H1 (cell line): ENCODE results near the gene UMODL1. TPM values are rescaled to one million over a fixed set of nuclear protein-coding genes. Genes with fewer than 3 reads are reported as not detected.

Source experiments
- CTCF ChIA-PET: fragments of 300-600 bp; sonication (Branson Sonifier 250); formaldehyde crosslinking; loops from one replicate; lab custom pipeline; 2021; ENCODE audit not compliant: partially characterized antibody; lab: Charles Lee
- POLR2A ChIA-PET: fragments of 300-600 bp; sonication (Branson Sonifier 250); formaldehyde crosslinking; loops from one replicate; lab custom pipeline; 2021; ENCODE audit warnings: inconsistent platforms; ENCODE audit not compliant: partially characterized antibody; lab: Charles Lee
- DNase-seq, 2 experiments: peaks; one replicate each; pipeline versions ENCODE4 v3.0.0 to v3.0.0-alpha.2; 2010 to 2022; ENCODE audit warnings: low spot score in 2 of 2, low read depth in 1 of 2, mixed read lengths in 1 of 2
- FAIRE-seq: peaks from 2 replicates; lab custom pipeline; 2011; peaks lifted over from hg19 to GRCh38; lab: Jason Lieb, UNC
- H2AFZ ChIP-seq: 2 replicates; pipeline ENCODE4 v1.8.1; 2012; ENCODE audit warnings: low read length, inconsistent platforms
- H2AK5ac ChIP-seq: 2 replicates; pipeline ENCODE4 v1.6.1; 2013; ENCODE audit warnings: low read depth, low read length
- H2BK120ac ChIP-seq: replicated peaks from 2 replicates; pipeline ENCODE3; 2013; ENCODE audit warnings: low read depth, low read length, inconsistent platforms
- H2BK12ac ChIP-seq: 2 replicates; pipeline ENCODE4 v1.6.1; 2013; ENCODE audit warnings: low read depth, low read length
- H2BK15ac ChIP-seq: 2 replicates; pipeline ENCODE4 v1.6.1; 2013; ENCODE audit warnings: low read length
- H2BK20ac ChIP-seq: 2 replicates; pipeline ENCODE4 v1.6.1; 2013; ENCODE audit warnings: low read length
- H2BK5ac ChIP-seq: 2 replicates; pipeline ENCODE4 v1.6.1; 2013; ENCODE audit warnings: low read depth, low read length
- H3K14ac ChIP-seq: 2 replicates; pipeline ENCODE4 v1.6.1; 2013; ENCODE audit warnings: inconsistent platforms; ENCODE audit not compliant: insufficient read length
- H3K18ac ChIP-seq: 2 replicates; pipeline ENCODE4 v1.6.1; 2013; ENCODE audit warnings: low read length; ENCODE audit errors: extremely low read depth
- H3K23ac ChIP-seq: 2 replicates; pipeline ENCODE4 v1.6.1; 2013; ENCODE audit warnings: inconsistent platforms; ENCODE audit not compliant: insufficient read length
- H3K23me2 ChIP-seq: 2 replicates; pipeline ENCODE4 v1.6.1; 2013; ENCODE audit warnings: low read depth, low read length
- H3K27ac ChIP-seq: 2 replicates; pipeline ENCODE4 v1.6.1; 2011; ENCODE audit warnings: low read depth, low read length, inconsistent platforms
- H3K27me3 ChIP-seq, 4 experiments: replicated peaks in 1 of 4; 1 replicate in 1 of 4; 2 replicates in 3 of 4; pipeline versions ENCODE4 v1.6.1 to v1.8.1; 2011 to 2013; ENCODE audit warnings: low read length in 3 of 4, mild to moderate bottlenecking in 3 of 4, inconsistent platforms in 2 of 4, mixed read lengths in 2 of 4, moderate library complexity in 1 of 4; ENCODE audit not compliant: control insufficient read depth in 3 of 4, insufficient read depth in 3 of 4; ENCODE audit errors: extremely low read depth in 1 of 4
- H3K36me3 ChIP-seq, 4 experiments: 2 replicates each; pipeline versions ENCODE4 v1.6.1 to v1.8.1; 2011 to 2013; ENCODE audit warnings: mild to moderate bottlenecking in 4 of 4, low read length in 3 of 4, moderate library complexity in 2 of 4, control low read depth in 1 of 4, inconsistent platforms in 1 of 4; ENCODE audit not compliant: insufficient read depth in 4 of 4, control insufficient read depth in 2 of 4
- H3K4ac ChIP-seq: replicated peaks from 2 replicates; pipeline ENCODE3; 2013; ENCODE audit warnings: low read length, low read depth, mixed read lengths, inconsistent platforms; ENCODE audit not compliant: insufficient read length
- H3K4me1 ChIP-seq, 4 experiments: replicated peaks in 1 of 4; 1 replicate in 1 of 4; 2 replicates in 3 of 4; pipeline versions ENCODE4 v1.6.1 to v1.8.1; 2011 to 2013; ENCODE audit warnings: low read length in 3 of 4, inconsistent platforms in 2 of 4, mixed read lengths in 1 of 4; ENCODE audit not compliant: insufficient read depth in 4 of 4, control insufficient read depth in 3 of 4
- H3K4me2 ChIP-seq, 2 experiments: 2 replicates each; pipeline versions ENCODE4 v1.6.1 to v1.8.1; 2011 to 2013; ENCODE audit warnings: low read depth in 2 of 2, low read length in 2 of 2, control low read depth in 1 of 2, inconsistent platforms in 1 of 2, mild to moderate bottlenecking in 1 of 2; ENCODE audit not compliant: insufficient read depth in 1 of 2
- H3K4me3 ChIP-seq, 4 experiments: fragments of 200-600, 300-600 bp in 1 of 4; sonication (generic), shearing (Covaris generic), sonication (Bioruptor Twin) in 1 of 4; 2 replicates each; pipeline versions ENCODE4 v1.5.1 to v1.8.1; 2011 to 2016; ENCODE audit warnings: low read length in 4 of 4, low read depth in 3 of 4, control low read depth in 2 of 4, inconsistent platforms in 2 of 4, mild to moderate bottlenecking in 2 of 4, mixed read lengths in 1 of 4, moderate library complexity in 1 of 4; ENCODE audit not compliant: insufficient read depth in 2 of 4; ENCODE audit errors: extremely low read depth in 1 of 4
- H3K56ac ChIP-seq: replicated peaks from 2 replicates; pipeline ENCODE3; 2013; ENCODE audit warnings: low read depth, mild to moderate bottlenecking, mixed read lengths, low read length, inconsistent platforms; ENCODE audit not compliant: insufficient read length
- H3K79me1 ChIP-seq: 2 replicates; pipeline ENCODE4 v1.6.1; 2013; ENCODE audit warnings: low read depth, low read length, control low read depth
- H3K79me2 ChIP-seq, 2 experiments: 2 replicates each; pipeline versions ENCODE4 v1.6.1 to v1.8.1; 2012 to 2013; ENCODE audit warnings: low read length in 2 of 2, mild to moderate bottlenecking in 2 of 2, inconsistent platforms in 1 of 2; ENCODE audit not compliant: insufficient read depth in 2 of 2, control insufficient read depth in 1 of 2
- H3K9ac ChIP-seq, 4 experiments: replicated peaks in 1 of 4; 1 replicate in 1 of 4; 2 replicates in 3 of 4; pipeline versions ENCODE4 v1.6.1 to v1.8.1; 2011 to 2013; ENCODE audit warnings: low read depth in 3 of 4, low read length in 3 of 4, control low read depth in 2 of 4, mild to moderate bottlenecking in 2 of 4, moderate library complexity in 2 of 4, inconsistent platforms in 1 of 4; ENCODE audit errors: extremely low read depth in 1 of 4
- H3K9me3 ChIP-seq, 2 experiments: 2 replicates each; pipeline versions ENCODE4 v1.6.1 to v1.8.1; 2012 to 2013; ENCODE audit warnings: mild to moderate bottlenecking in 2 of 2, moderate library complexity in 2 of 2, control low read depth in 1 of 2, inconsistent platforms in 1 of 2, low read depth in 1 of 2, low read length in 1 of 2, mixed read lengths in 1 of 2; ENCODE audit not compliant: insufficient read depth in 2 of 2
- H4K20me1 ChIP-seq, 2 experiments: replicated peaks in 1 of 2; 2 replicates each; pipeline versions ENCODE3 to v1.8.1; 2011 to 2013; ENCODE audit warnings: inconsistent platforms in 2 of 2, low read length in 2 of 2, mild to moderate bottlenecking in 1 of 2; ENCODE audit not compliant: insufficient read depth in 2 of 2, control insufficient read depth in 1 of 2
- H4K5ac ChIP-seq: 2 replicates; pipeline ENCODE4 v1.6.1; 2013; ENCODE audit warnings: low read length, low read depth, mixed read lengths, inconsistent platforms; ENCODE audit not compliant: insufficient read length
- H4K8ac ChIP-seq: 2 replicates; pipeline ENCODE4 v1.8.0; 2013; ENCODE audit warnings: mild to moderate bottlenecking, moderate library complexity, low read length, inconsistent platforms; ENCODE audit not compliant: insufficient read depth; ENCODE audit errors: extremely low read depth
- H4K91ac ChIP-seq: replicated peaks from 2 replicates; pipeline ENCODE3; 2013; ENCODE audit warnings: low read length, mixed read lengths, inconsistent platforms; ENCODE audit not compliant: insufficient read length
- EGR1 ChIP-seq: IDR thresholded peaks from 2 replicates; pipeline ENCODE4 v1.6.1; 2011; ENCODE audit warnings: low read depth, low read length, borderline replicate concordance
- JUND ChIP-seq: IDR thresholded peaks from 2 replicates; pipeline ENCODE4 v1.6.1; 2011; ENCODE audit warnings: mild to moderate bottlenecking, improper control_type of control experiment, low read length
- KDM4A ChIP-seq: IDR thresholded peaks from one replicate; pipeline ENCODE4 v1.7.1; 2012; ENCODE audit warnings: low read depth, mild to moderate bottlenecking, moderate library complexity, low read length, inconsistent platforms; ENCODE audit not compliant: severe bottlenecking
- MAX ChIP-seq: IDR thresholded peaks from 2 replicates; pipeline ENCODE4 v1.6.1; 2012; ENCODE audit warnings: inconsistent platforms
- POU5F1 ChIP-seq: IDR thresholded peaks from 2 replicates; pipeline ENCODE4 v1.6.1; 2011; ENCODE audit warnings: low read depth, mild to moderate bottlenecking, low read length, moderate library complexity
- RAD21 ChIP-seq, 2 experiments: IDR thresholded peaks in 1 of 2; conservative IDR thresholded peaks in 1 of 2; 2 replicates each; pipeline ENCODE4 v1.6.1; 2011; ENCODE audit warnings: low read depth in 2 of 2, low read length in 2 of 2, improper control_type of control experiment in 1 of 2, inconsistent platforms in 1 of 2, mild to moderate bottlenecking in 1 of 2, moderate library complexity in 1 of 2
- WGBS, 2 experiments: shearing (Covaris generic) in 1 of 2; methylation state at CpG; one replicate each; pipeline versions ENCODE4 v1.1.6 to v1.1.7; 2013 to 2015; ENCODE audit warnings: low lambda C conversion rate in 2 of 2, mixed read lengths in 2 of 2, inconsistent platforms in 1 of 2, low coverage in 1 of 2, missing lambda C conversion rate in 1 of 2; ENCODE audit not compliant: insufficient replicate concordance in 2 of 2, insufficient coverage in 1 of 2, insufficient read length in 1 of 2; ENCODE audit errors: extremely low coverage in 1 of 2, missing lambda C conversion rate in 1 of 2; 5-methylcytosine and 5-hydroxymethylcytosine counted together
- polyA plus RNA-seq, 7 experiments: library from polyadenylated mRNA; depleted of rRNA in 3 of 7; stranded (reverse) in 5 of 7; unstranded in 2 of 7; fragments of >200 nt in 5 of 7; fragments of 200-250 nt in 2 of 7; gene quantifications; 1 replicate in 5 of 7; 2 replicates in 1 of 7; 4 replicates in 1 of 7; pipeline versions ENCODE4 v1.2.1 to v1.2.3, GENCODE V29; 2011 to 2013; ENCODE audit warnings: missing spikeins in 2 of 7, mixed read lengths in 2 of 7
- total RNA-seq: library from RNA; stranded (reverse); fragmentation: NEBNext Ultra II Directional; extraction: Animal tissue kit (Norgen Biotek cat#: 25700); gene quantifications from 2 replicates; pipeline ENCODE4 v1.2.1, GENCODE V29; 2021

UMODL1 gene
- total and polyA plus RNA-seq, 2 of the 8 experiments (the other 6 are each of a cell fraction or from before 2014, with no cell fraction given): not detected

- Histone ChIP-seq H4K8ac (no peak overlapping the region; the same call in 1 of the 2 replicates), H3K4ac (no peak overlapping the region), H2AK5ac (no peak overlapping the region), H3K79me1 (no peaks in the 10 kb centered on the region), H3K27me3 (no peaks in the 10 kb centered on the region), H3K14ac (no peak overlapping the region), H3K4me1 (no peaks in the 10 kb centered on the region; a peak in 1 of 7 replicates), H3K9me3 (no peaks in the 10 kb centered on the region), H2BK15ac (no peak overlapping the region), H3K4me2 (no peak overlapping the region), H2BK12ac (no peak overlapping the region), H2AFZ (no peak overlapping the region), H3K27ac (no peak overlapping the region), H4K91ac (no peak overlapping the region), H3K23ac (no peak overlapping the region), H3K36me3 (no peaks in the 10 kb centered on the region), H3K4me3 (no peak overlapping the region), H4K5ac (no peak overlapping the region), H2BK120ac (no peak overlapping the region), H3K79me2 (no peaks in the 10 kb centered on the region), H3K18ac (no peak overlapping the region), H3K9ac (no peak overlapping the region), H4K20me1 (no peaks in the 10 kb centered on the region), H2BK20ac (no peak overlapping the region), H3K56ac (no peak overlapping the region), H2BK5ac (no peak overlapping the region; the same call in 1 of the 2 replicates), H3K23me2 (no peaks in the 10 kb centered on the region)
- FAIRE-seq: no peak
- DNase-seq: no peak
- WGBS, 2 experiments: 79% methylated on average over 4 of the region's 4 CpGs; no CpG with 5 or more reads in 1 of the 2 experiments
- POLR2A ChIA-PET: interaction anchor here (0.6 to 0.7 kb wide), 2 partner anchors 586 to 1153 kb away, joined by 3 read pairs; no protein-coding TSS in a partner anchor
- TF ChIP-seq POU5F1: no peak
- no peak for TF ChIP-seq MAX
- no peak for TF ChIP-seq RAD21 (IDR thresholded peaks at IDR 0.05 in 1 of 2, conservative IDR thresholded peaks at IDR 0.05 in 1 of 2; ENCODE audit: low read depth in 2 of 2, low read length in 2 of 2)
- TF ChIP-seq EGR1: no peak
- no peak for TF ChIP-seq KDM4A
- TF ChIP-seq JUND: no peak
- CTCF ChIA-PET: interaction anchor here (0.8 to 1.3 kb wide), 2 partner anchors 12 to 26 kb away, joined by 3 to 4 read pairs; no protein-coding TSS in a partner anchor
Measured at GRCh38 chr21:42041711-42042110, 29.4 kb upstream of the UMODL1 start.
